Naive B cell (primary cell): Measurements from ENCODE around the gene COL25A1. TPM values are rescaled to one million over a fixed set of nuclear protein-coding genes. Genes with fewer than 3 reads are reported as not detected.

ENCODE experiments used
- ATAC-seq, 2 donors: fragments of 150-1000 bp; cut with Tn5 transposase; 2 replicates each; pipeline ENCODE4 v1.10.0; 2021; ENCODE audit warnings: low read depth in 2 of 2, mild to moderate bottlenecking in 2 of 2, moderate library complexity in 2 of 2
- DNase-seq: peaks from one replicate; pipeline ENCODE4 v3.0.0; 2022
- H3K27ac Mint-ChIP-seq, 6 donors: one replicate each; pipeline ENCODE4 v1.8.0; 2020 to 2022; ENCODE audit warnings: mild to moderate bottlenecking in 6 of 6, mixed read lengths in 6 of 6, moderate library complexity in 5 of 6, inconsistent platforms in 2 of 6
- H3K27me3 Mint-ChIP-seq, 3 donors: one replicate each; pipeline ENCODE4 v1.8.0; 2021 to 2022; ENCODE audit warnings: mixed read lengths in 3 of 3, mild to moderate bottlenecking in 1 of 3
- H3K36me3 Mint-ChIP-seq, 2 donors: one replicate each; pipeline ENCODE4 v1.8.0; 2020 to 2022; ENCODE audit warnings: mixed read lengths in 2 of 2, inconsistent platforms in 1 of 2, mild to moderate bottlenecking in 1 of 2
- H3K4me1 Mint-ChIP-seq, 3 donors: one replicate each; pipeline ENCODE4 v1.8.0; 2020 to 2022; ENCODE audit warnings: mixed read lengths in 3 of 3, inconsistent platforms in 1 of 3, mild to moderate bottlenecking in 1 of 3, moderate library complexity in 1 of 3
- H3K4me3 Mint-ChIP-seq, 8 donors: one replicate each; pipeline ENCODE4 v1.8.0; 2020 to 2022; ENCODE audit warnings: mild to moderate bottlenecking in 8 of 8, mixed read lengths in 8 of 8, moderate library complexity in 8 of 8, inconsistent platforms in 2 of 8
- H3K9me3 Mint-ChIP-seq, 7 donors: one replicate each; pipeline ENCODE4 v1.8.0; 2020 to 2022; ENCODE audit warnings: mixed read lengths in 7 of 7, mild to moderate bottlenecking in 5 of 7, inconsistent platforms in 2 of 7, moderate library complexity in 1 of 7
- polyA plus RNA-seq, 6 donors: library from polyadenylated mRNA; unstranded; fragments of 300-500 nt; fragmentation: Illumina TruSeq; gene quantifications; one replicate each; pipeline ENCODE4 v1.2.3, GENCODE V29; 2021; ENCODE audit warnings: low read depth in 6 of 6

COL25A1 gene
- polyA plus RNA-seq, 6 donors from 2014 or later: not detected

- Mint-ChIP-seq H3K36me3 (no peaks in the 10 kb centered on the region), H3K4me1 (no peaks in the 10 kb centered on the region), H3K27ac (no peak overlapping the region), H3K27me3 (peaks cover 16 to 24% (median 20%) of the 10 kb centered on the region in 3 donors), H3K4me3 (no peak overlapping the region), H3K9me3 (peaks cover 0 to 2% (median 0%) of the 10 kb centered on the region in 7 donors)
- DNase-seq: no peak
- no peak for ATAC-seq
Measured at GRCh38 chr4:108828620-108829019, 473.8 kb downstream of the COL25A1 start.

DNA sequence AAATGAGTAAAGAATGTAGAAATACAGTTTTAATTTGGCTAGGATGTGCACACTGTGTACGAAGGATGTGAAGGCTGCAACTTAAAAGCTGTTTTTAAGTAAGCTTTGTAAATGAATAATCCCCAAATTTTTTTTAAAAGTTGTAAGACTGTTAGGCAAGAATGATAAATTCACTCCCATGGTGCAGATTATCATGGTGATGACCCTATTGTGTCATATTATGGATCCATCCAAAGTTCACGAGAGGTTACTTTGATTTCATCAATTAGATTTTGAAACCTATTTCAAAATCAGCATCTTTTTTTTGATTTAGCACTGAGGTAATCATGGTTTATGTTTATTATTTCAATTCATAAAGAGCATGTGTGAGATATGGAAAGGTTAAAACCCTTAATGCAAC lies 476.7 kb downstream of the COL25A1 start:
- ATAC-seq (no peak), DNase-seq (no peak)
- H3K4me3 Mint-ChIP-seq: no peak overlapping the region
- H3K27ac Mint-ChIP-seq: no peak overlapping the region
- peaks cover 0 to 2% (median 0%) of the 10 kb centered on the region in 7 donors for H3K9me3 Mint-ChIP-seq
- H3K27me3 Mint-ChIP-seq: peaks cover 18 to 34% (median 20%) of the 10 kb centered on the region in 3 donors
- H3K4me1 Mint-ChIP-seq: no peaks in the 10 kb centered on the region
- H3K36me3 Mint-ChIP-seq: no peaks in the 10 kb centered on the region

GRCh38 chr4:108821351-108821930 lies 481.0 kb downstream of the COL25A1 start:
- Mint-ChIP-seq H3K4me1 (no peaks in the 10 kb centered on the region), H3K9me3 (peaks cover 0 to 2% (median 0%) of the 10 kb centered on the region in 7 donors), H3K27ac (no peak overlapping the region), H3K4me3 (no peak overlapping the region), H3K36me3 (no peaks in the 10 kb centered on the region), H3K27me3 (peaks cover 26 to 29% (median 26%) of the 10 kb centered on the region in 3 donors)
- ATAC-seq (no peak), DNase-seq (no peak)

- ATAC-seq: no peak
- Mint-ChIP-seq H3K36me3 (no peaks in the 10 kb centered on the region), H3K27me3 (peaks cover 33% of the 10 kb centered on the region in 3 donors), H3K27ac (no peak overlapping the region), H3K9me3 (peaks cover 0 to 2% (median 0%) of the 10 kb centered on the region in 7 donors), H3K4me3 (no peak overlapping the region), H3K4me1 (no peaks in the 10 kb centered on the region)
- no peak for DNase-seq
Measured at GRCh38 chr4:108820492-108821350, 481.7 kb downstream of the COL25A1 start.

DNA sequence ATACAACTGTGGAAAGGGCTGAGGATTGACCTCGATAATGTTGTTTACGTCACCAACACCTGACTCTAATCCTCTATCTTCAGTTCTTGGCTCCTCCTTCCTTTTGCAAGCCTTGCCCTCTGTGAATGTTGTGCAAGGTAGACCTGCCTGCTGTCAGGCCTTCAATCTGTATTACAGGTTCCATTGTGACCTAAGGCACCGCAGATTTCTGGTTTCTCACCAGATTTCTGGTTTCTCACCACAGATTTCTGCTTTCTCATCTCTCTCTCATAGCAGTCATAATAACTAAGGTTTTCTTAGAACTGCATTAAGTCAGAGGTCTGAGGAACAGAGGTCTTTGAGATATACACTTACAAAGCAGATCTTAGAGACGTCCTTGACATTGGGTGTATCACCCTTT lies 488.1 kb downstream of the COL25A1 start:
- H3K36me3 Mint-ChIP-seq: no peaks in the 10 kb centered on the region
- no peaks in the 10 kb centered on the region for H3K9me3 Mint-ChIP-seq
- no peak overlapping the region for H3K4me3 Mint-ChIP-seq
- no peak for ATAC-seq
- H3K27me3 Mint-ChIP-seq: peaks cover 11 to 34% (median 21%) of the 10 kb centered on the region in 3 donors
- DNase-seq: no peak
- H3K4me1 Mint-ChIP-seq: no peaks in the 10 kb centered on the region
- H3K27ac Mint-ChIP-seq: no peak overlapping the region

DNA sequence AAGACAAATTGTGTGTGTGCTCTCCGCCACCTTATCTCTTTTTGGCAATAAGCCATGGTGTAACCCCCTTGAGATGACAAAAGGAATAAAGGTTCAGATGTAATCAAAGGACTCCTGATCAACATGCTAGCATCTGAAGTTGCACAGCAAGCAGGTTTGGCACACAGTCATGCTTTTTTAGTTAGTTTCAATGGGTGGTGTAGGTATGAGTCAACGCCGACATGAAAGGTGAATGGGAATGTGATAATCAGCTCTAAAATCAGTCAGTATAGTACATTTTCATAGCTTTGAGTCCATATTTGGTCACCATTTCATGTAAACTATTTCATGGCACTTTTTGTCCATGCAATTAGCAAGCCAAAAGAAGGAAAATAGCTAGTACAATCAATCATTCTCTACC lies 489.2 kb downstream of the COL25A1 start:
- Mint-ChIP-seq H3K9me3 (no peaks in the 10 kb centered on the region), H3K27ac (no peak overlapping the region), H3K4me1 (no peaks in the 10 kb centered on the region), H3K36me3 (no peaks in the 10 kb centered on the region), H3K4me3 (no peak overlapping the region), H3K27me3 (peaks cover 13 to 30% (median 19%) of the 10 kb centered on the region in 3 donors)
- DNase-seq: no peak
- ATAC-seq: no peak

DNA sequence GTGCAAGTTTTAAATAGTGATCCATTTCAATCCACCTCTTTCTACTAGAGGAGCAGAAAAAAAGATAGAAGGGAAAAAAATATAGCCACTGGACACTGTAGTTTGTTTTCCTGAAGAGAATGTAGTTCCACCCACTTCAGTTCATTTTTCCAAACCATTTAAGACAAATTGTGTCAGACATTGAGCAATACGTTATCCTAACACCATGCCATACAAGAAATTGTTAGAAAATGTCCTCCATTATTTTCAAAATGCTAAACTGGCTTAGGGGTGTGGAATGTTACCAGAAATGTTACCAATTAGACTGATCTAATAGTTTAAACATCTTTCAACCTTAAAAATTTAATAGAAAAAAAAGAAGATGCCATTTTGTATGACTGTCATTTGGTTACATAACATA lies 491.0 kb downstream of the COL25A1 start:
- H3K9me3 Mint-ChIP-seq: peaks cover 0 to 6% (median 0%) of the 10 kb centered on the region in 7 donors
- H3K36me3 Mint-ChIP-seq: no peaks in the 10 kb centered on the region
- DNase-seq: no peak
- H3K27me3 Mint-ChIP-seq: peaks cover 25 to 30% (median 27%) of the 10 kb centered on the region in 3 donors
- no peak for ATAC-seq
- H3K4me3 Mint-ChIP-seq: no peak overlapping the region
- no peaks in the 10 kb centered on the region for H3K4me1 Mint-ChIP-seq
- no peak overlapping the region for H3K27ac Mint-ChIP-seq

- ATAC-seq (no peak), DNase-seq (no peak)
- peaks cover 15 to 22% (median 18%) of the 10 kb centered on the region in 3 donors for H3K27me3 Mint-ChIP-seq
- H3K4me3 Mint-ChIP-seq: no peak overlapping the region
- no peak overlapping the region for H3K27ac Mint-ChIP-seq
- H3K9me3 Mint-ChIP-seq: peaks cover 0 to 6% (median 0%) of the 10 kb centered on the region in 7 donors
- no peaks in the 10 kb centered on the region for H3K4me1 Mint-ChIP-seq
- no peaks in the 10 kb centered on the region for H3K36me3 Mint-ChIP-seq
Measured at GRCh38 chr4:108810087-108810486, 492.4 kb downstream of the COL25A1 start.

DNA sequence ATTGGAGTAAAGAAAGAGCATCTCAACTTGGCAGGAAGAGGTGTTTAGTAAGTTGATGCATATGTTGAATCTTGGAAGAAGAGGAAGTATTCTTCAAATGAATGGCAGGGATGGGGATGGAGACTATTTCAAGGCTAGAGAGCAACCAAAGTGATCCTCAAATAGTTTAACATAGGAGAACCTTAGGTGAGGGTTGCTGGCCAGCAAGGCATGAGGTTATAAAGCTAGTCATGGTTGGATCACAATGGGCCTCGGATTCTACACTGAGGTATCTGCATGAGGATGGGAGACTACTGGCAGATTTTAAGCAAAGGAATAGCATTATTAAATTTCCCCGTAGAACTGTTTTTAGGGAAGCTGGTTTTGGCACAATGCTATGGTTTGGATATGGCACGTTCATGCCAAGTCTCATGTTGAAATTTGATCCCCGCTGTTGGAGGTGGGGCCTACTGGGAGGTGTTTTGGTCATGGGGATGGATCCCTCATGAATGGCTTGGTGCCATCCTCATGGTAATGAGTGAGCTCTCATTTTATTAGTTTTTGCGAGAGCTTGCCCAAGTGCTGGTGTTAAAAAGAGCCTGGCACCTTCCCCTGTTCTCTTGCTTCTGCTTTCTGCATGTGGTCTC lies 497.7 kb downstream of the COL25A1 start:
- ATAC-seq (no peak), DNase-seq (no peak)
- H3K4me3 Mint-ChIP-seq: no peak overlapping the region
- H3K27me3 Mint-ChIP-seq: peaks cover 9 to 15% (median 14%) of the 10 kb centered on the region in 3 donors
- no peak overlapping the region for H3K27ac Mint-ChIP-seq
- no peaks in the 10 kb centered on the region for H3K4me1 Mint-ChIP-seq
- H3K9me3 Mint-ChIP-seq: peaks cover 0 to 6% (median 0%) of the 10 kb centered on the region in 7 donors
- H3K36me3 Mint-ChIP-seq: no peaks in the 10 kb centered on the region

DNA sequence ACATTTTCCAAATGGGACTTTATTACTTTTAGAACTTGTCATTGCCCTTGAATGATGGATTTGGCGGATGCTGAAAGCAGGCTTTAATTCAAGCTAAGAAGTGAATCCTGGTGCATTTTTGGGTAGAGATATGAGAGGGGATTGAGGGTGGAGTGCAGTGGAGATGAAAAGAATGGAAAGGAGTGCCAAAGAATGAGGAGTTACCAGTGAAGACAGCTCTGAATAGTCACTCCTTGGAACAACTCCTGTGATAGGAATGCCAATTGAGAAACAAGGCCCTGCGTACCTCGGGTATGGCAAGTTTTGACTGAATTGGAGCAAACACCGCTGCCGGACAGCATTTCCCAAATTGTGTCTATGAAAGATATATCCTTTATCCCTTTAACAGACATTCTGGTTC lies 503.2 kb downstream of the COL25A1 start:
- Mint-ChIP-seq H3K4me1 (no peaks in the 10 kb centered on the region), H3K9me3 (no peaks in the 10 kb centered on the region), H3K4me3 (no peak overlapping the region), H3K27ac (no peak overlapping the region), H3K27me3 (peaks cover 0 to 4% (median 0%) of the 10 kb centered on the region in 3 donors), H3K36me3 (no peaks in the 10 kb centered on the region)
- ATAC-seq: no peak
- DNase-seq: no peak

- Mint-ChIP-seq H3K4me1 (no peaks in the 10 kb centered on the region), H3K27me3 (peaks cover 0 to 4% (median 0%) of the 10 kb centered on the region in 3 donors), H3K36me3 (no peaks in the 10 kb centered on the region), H3K27ac (no peak overlapping the region), H3K9me3 (peaks cover 0 to 2% (median 0%) of the 10 kb centered on the region in 7 donors), H3K4me3 (no peak overlapping the region)
- ATAC-seq (no peak), DNase-seq (no peak)
Measured at GRCh38 chr4:108796173-108796572, 506.3 kb downstream of the COL25A1 start.

- ATAC-seq (no peak), DNase-seq (no peak)
- Mint-ChIP-seq H3K4me3 (no peak overlapping the region), H3K36me3 (no peaks in the 10 kb centered on the region), H3K27ac (no peak overlapping the region), H3K4me1 (no peaks in the 10 kb centered on the region), H3K9me3 (peaks cover 0 to 4% (median 0%) of the 10 kb centered on the region in 7 donors), H3K27me3 (peaks cover 0 to 4% (median 0%) of the 10 kb centered on the region in 3 donors)
Measured at GRCh38 chr4:108795733-108796132, 506.7 kb downstream of the COL25A1 start.

DNA sequence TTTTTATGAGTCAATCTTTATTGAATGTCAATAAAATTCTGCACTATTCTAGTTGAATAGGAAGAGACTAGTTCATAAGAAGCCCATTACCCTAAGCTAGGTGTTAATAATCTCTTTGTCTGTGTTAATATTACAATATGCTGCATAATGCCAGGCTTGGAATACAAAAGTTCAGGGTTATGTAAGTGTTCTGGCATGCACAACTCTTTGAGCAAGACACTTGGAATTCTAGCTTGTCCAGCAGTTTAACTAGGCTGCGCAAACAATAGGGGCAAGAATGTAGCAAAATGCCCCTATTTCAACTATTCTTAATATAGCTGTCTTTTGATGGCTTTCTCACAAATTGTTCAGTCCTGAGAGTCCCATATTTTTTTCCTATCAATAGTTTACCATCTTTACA lies 508.3 kb downstream of the COL25A1 start:
- DNase-seq: no peak
- Mint-ChIP-seq H3K4me3 (no peak overlapping the region), H3K9me3 (peaks cover 0 to 5% (median 0%) of the 10 kb centered on the region in 7 donors), H3K4me1 (no peaks in the 10 kb centered on the region), H3K36me3 (no peaks in the 10 kb centered on the region), H3K27me3 (peaks cover 0 to 4% (median 0%) of the 10 kb centered on the region in 3 donors), H3K27ac (no peak overlapping the region)
- no peak for ATAC-seq
